Calu3 (cell line): ENCODE measurements around the gene ROPN1. TPM values are rescaled to one million over a fixed set of nuclear protein-coding genes. Genes with fewer than 3 reads are reported as not detected.
"Not testable (repeated sequence)": the region's sequence is repeated elsewhere in the genome, so short reads cannot be mapped to it uniquely, and the experiment has no call there.

Experiments used
- BruUV-seq: library from RNA; stranded (reverse); fragments of 400-500 nt; replicated peaks from 2 replicates; lab custom pipeline; 2021; lab: Mats Ljungman, UMichigan
- CTCF ChIA-PET: fragments of 300-600 bp; sonication (Branson Sonifier 250); formaldehyde crosslinking; loops from one replicate; lab custom pipeline; 2022; ENCODE audit warnings: antibody characterized with exemption; lab: Charles Lee
- DNase-seq: peaks from one replicate; pipeline ENCODE4 v3.0.0; 2022
- H3K27ac Mint-ChIP-seq: one replicate; pipeline ENCODE4 v1.8.0; 2022; ENCODE audit warnings: mixed read lengths; ENCODE audit not compliant: unreplicated experiment
- H3K27me3 Mint-ChIP-seq: one replicate; pipeline ENCODE4 v1.8.0; 2022; ENCODE audit warnings: mixed read lengths; ENCODE audit not compliant: unreplicated experiment
- H3K36me3 Mint-ChIP-seq: one replicate; pipeline ENCODE4 v1.8.0; 2022; ENCODE audit warnings: mild to moderate bottlenecking, moderate library complexity, mixed read lengths; ENCODE audit not compliant: insufficient read depth, unreplicated experiment
- H3K4me1 Mint-ChIP-seq: one replicate; pipeline ENCODE4 v1.8.0; 2022; ENCODE audit warnings: mild to moderate bottlenecking, low read depth, mixed read lengths; ENCODE audit not compliant: unreplicated experiment
- H3K4me3 Mint-ChIP-seq: one replicate; pipeline ENCODE4 v1.8.0; 2022; ENCODE audit warnings: mild to moderate bottlenecking, low read depth, moderate library complexity, mixed read lengths; ENCODE audit not compliant: unreplicated experiment
- H3K9me3 Mint-ChIP-seq: one replicate; pipeline ENCODE4 v1.8.0; 2022; ENCODE audit warnings: low read depth, mixed read lengths; ENCODE audit not compliant: unreplicated experiment
- CTCF ChIP-seq: fragments of 200-600 bp; IDR thresholded peaks from one replicate; pipeline ENCODE4 v1.8.0; 2022; ENCODE audit warnings: antibody characterized with exemption; ENCODE audit not compliant: unreplicated experiment
- intact Hi-C: fragments of 100-400 bp; cut with micrococcal nuclease; formaldehyde crosslinking; loops from one replicate; pipeline ENCODE4 v1.10.0; 2022; ENCODE audit not compliant: unreplicated experiment
- total RNA-seq: library from RNA; stranded (reverse); gene quantifications from 2 replicates; pipeline ENCODE4 v1.2.3, GENCODE V29; 2022

Gene ROPN1
- total RNA-seq, 1 experiment from 2014 or later = not detected

GRCh38 chr3:123984350-123984749 lies 7.6 kb downstream of the ROPN1 start:
- Mint-ChIP-seq H3K9me3 (no peaks in the 10 kb centered on the region), H3K4me1 (no peaks in the 10 kb centered on the region), H3K4me3 (no peak overlapping the region), H3K27me3 (peaks cover 72% of the 10 kb centered on the region), H3K36me3 (no peaks in the 10 kb centered on the region), H3K27ac (no peak overlapping the region)
- BruUV-seq = no TSS peak
- CTCF ChIA-PET = no interaction called here
- intact Hi-C loops = no loop called here
- DNase-seq = no peak
- TF ChIP-seq CTCF = no peak

DNA sequence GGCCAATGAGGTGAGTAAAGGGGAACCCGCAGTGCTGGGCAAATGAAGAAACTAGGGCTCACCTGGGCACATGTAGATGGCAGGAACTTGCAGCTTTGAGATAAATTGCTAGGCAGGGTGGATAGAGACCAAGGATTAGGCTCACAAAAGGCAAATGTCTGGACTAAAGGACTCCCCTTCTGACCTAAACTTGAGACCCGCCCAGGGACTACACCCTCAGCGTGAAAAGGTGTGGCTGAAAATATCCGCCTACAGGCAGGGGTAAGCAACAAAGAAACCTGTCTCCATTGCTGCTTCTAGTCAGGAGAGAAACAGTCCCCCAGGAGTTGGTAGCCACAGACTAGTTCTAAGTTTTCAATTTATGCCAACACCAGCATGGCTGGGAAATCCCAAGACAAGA lies 10.6 kb downstream of the ROPN1 start:
- CTCF ChIA-PET, intact Hi-C loops: not testable (repeated sequence)
- H3K27me3 Mint-ChIP-seq = peaks cover 45% of the 10 kb centered on the region

GRCh38 chr3:123980539-123980938 lies 11.4 kb downstream of the ROPN1 start:
- CTCF ChIA-PET = interaction anchor here (0.5 to 1.1 kb wide), 2 partner anchors 162 to 231 kb away, joined by 3 to 4 read pairs; no protein-coding TSS in a partner anchor
- H3K9me3 Mint-ChIP-seq = no peaks in the 10 kb centered on the region
- no peak for TF ChIP-seq CTCF
- DNase-seq = no peak
- H3K27ac Mint-ChIP-seq = no peak overlapping the region
- intact Hi-C loops = no loop called here
- BruUV-seq = no TSS peak
- H3K4me1 Mint-ChIP-seq = no peaks in the 10 kb centered on the region
- H3K4me3 Mint-ChIP-seq = no peak overlapping the region
- no peaks in the 10 kb centered on the region for H3K36me3 Mint-ChIP-seq
- peaks cover 45% of the 10 kb centered on the region for H3K27me3 Mint-ChIP-seq

More for the DNA sequence above, 10.6 kb downstream of the ROPN1 start:
- H3K9me3 Mint-ChIP-seq, BruUV-seq, H3K4me3 Mint-ChIP-seq, H3K27ac Mint-ChIP-seq, H3K4me1 Mint-ChIP-seq, DNase-seq, H3K36me3 Mint-ChIP-seq: not testable (repeated sequence)

DNA sequence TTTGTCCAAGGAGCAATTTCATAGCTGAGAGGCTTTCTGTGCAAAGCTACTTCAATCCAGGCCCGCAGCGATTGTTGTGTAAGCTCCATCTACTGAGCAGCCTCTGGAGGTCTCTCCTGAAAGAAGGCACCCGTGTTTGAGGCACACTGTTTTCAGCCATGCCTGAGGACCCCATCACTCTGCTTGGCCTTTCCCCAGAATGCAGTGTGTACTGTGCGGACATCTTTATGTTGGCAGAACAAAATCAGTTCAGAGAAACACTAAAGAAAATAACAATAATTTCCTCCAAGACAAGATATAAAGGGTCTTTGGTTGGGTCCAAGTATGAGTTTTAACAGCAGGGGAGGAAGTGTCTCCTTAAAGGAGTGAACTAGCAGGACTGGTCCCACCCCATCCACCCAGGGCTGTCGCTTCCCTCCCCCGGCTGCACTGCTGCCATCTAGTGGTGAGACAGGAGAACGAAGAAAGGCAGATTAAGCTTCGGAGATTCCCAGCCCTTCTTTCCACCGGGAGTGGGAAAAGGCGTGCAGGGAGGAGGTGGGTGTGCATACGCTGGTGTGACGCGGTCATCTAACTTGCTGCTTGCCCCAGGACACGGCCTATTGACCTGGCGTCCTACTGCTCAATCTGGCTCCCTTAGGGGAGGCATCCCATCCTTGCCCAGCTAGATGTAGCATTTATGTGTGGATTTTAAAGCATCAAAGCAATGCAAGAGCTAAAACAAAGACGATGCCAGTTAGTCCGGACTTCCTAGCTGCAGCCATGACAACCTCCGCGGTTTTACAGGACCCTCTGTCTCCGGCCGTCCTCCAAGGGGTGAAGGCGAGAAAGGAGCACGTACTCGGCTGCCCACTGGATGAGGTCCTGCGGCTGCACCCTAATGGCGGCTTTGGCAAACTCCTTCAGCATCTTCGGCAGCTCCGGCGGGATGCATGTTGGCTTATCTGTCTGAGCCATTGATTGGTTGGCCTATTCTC lies 12.1 kb downstream of the ROPN1 start:
- H3K4me1 Mint-ChIP-seq, H3K36me3 Mint-ChIP-seq, H3K27ac Mint-ChIP-seq, intact Hi-C loops, BruUV-seq, H3K4me3 Mint-ChIP-seq, H3K9me3 Mint-ChIP-seq: not testable (repeated sequence)
- DNase-seq = peak; percentile 24
- CTCF ChIA-PET = interaction anchor here (0.5 to 1.1 kb wide), 2 partner anchors 161 to 230 kb away, joined by 3 to 4 read pairs; no protein-coding TSS in a partner anchor
- peaks cover 40% of the 10 kb centered on the region for H3K27me3 Mint-ChIP-seq
- TF ChIP-seq CTCF = peak; percentile 46

DNA sequence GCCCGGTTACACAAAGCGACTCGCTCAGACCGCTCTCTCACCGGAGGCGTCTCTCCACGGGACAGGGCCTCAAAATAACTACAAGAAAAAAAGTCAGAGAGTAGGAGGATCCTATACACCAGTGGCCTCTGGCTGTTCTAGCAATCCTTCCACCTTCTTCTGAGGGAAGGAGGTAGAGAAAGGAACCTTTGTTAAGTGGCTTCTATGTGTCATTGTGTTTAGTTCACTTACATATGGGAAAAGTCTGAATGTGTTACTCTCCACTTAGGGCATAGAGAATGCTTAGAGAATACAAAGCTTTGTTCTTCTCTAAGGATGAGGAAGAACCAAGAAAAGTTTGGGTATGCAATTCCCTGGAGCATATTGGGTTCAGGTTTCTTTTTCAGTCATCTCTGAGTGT lies 15.0 kb downstream of the ROPN1 start:
- H3K4me1 Mint-ChIP-seq, BruUV-seq, H3K4me3 Mint-ChIP-seq, DNase-seq, H3K36me3 Mint-ChIP-seq, H3K27ac Mint-ChIP-seq, H3K9me3 Mint-ChIP-seq, CTCF ChIA-PET, intact Hi-C loops: not testable (repeated sequence)
- H3K27me3 Mint-ChIP-seq = peaks cover 27% of the 10 kb centered on the region

- not testable (repeated sequence) for BruUV-seq
Measured at GRCh38 chr3:123976181-123976898, 15.6 kb downstream of the ROPN1 start.

DNA sequence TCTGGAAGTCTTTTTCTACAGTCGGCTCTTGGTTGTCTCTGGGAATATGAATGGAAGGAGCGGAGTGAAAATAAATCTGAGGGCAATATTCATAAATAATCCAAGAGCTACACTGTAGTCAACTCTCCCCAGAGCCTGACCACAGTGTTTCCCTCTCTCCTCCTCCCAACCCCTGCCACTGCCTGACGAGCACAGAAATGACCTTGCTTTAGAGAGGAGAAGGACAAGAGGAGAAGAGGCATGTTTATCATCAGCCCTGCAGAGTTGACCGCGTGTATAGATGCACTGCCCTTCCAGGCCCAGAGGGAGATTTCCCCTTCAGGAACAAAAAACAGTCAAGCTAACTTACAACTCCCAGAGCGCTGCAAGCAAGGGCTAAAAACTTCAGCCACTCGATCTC lies 16.9 kb downstream of the ROPN1 start:
- H3K9me3 Mint-ChIP-seq = not testable (repeated sequence)

More at GRCh38 chr3:123976181-123976898, 15.6 kb downstream of the ROPN1 start:
- H3K27ac Mint-ChIP-seq, H3K9me3 Mint-ChIP-seq, H3K36me3 Mint-ChIP-seq, H3K4me3 Mint-ChIP-seq, H3K4me1 Mint-ChIP-seq, intact Hi-C loops, CTCF ChIA-PET: not testable (repeated sequence)
- peaks cover 31% of the 10 kb centered on the region for H3K27me3 Mint-ChIP-seq
- DNase-seq = peak; percentile 8

More for the DNA sequence above, 16.9 kb downstream of the ROPN1 start:
- CTCF ChIA-PET, DNase-seq, intact Hi-C loops, H3K4me3 Mint-ChIP-seq, H3K4me1 Mint-ChIP-seq, H3K27ac Mint-ChIP-seq, H3K36me3 Mint-ChIP-seq, BruUV-seq: not testable (repeated sequence)
- H3K27me3 Mint-ChIP-seq = peaks cover 31% of the 10 kb centered on the region
